ENCODE measurements around the gene LURAP1L. TPM values are rescaled to one million over a fixed set of nuclear protein-coding genes. Genes with fewer than 3 reads are reported as not detected.

Gene LURAP1L
- total RNA-seq, 1 donor from 2014 or later: not detected

GRCh38 chr9:12748954-12749353, 25.9 kb upstream of the LURAP1L start:
- ChIA-PET POLR2A (no interaction called here), CTCF (no interaction called here)
- TF ChIP-seq CTCF (IDR thresholded peaks at IDR 0.05): no peak
- DNase-seq (no peak), ATAC-seq (ENCODE audit: low read depth) (no peak)
- intact Hi-C loops (cut with micrococcal nuclease): no loop called here
- Mint-ChIP-seq H3K36me3 (ENCODE audit: low read depth) (no peaks in the 10 kb centered on the region), H3K4me1 (no peaks in the 10 kb centered on the region), H3K4me3 (no peak overlapping the region), H3K9me3 (peaks cover 10% of the 10 kb centered on the region), H3K27me3 (no peaks in the 10 kb centered on the region), H3K27ac (no peak overlapping the region)

GRCh38 chr9:12753931-12754330, 20.9 kb upstream of the LURAP1L start:
- H3K4me1 Mint-ChIP-seq: no peaks in the 10 kb centered on the region
- TF ChIP-seq CTCF (IDR thresholded peaks at IDR 0.05): no peak
- ChIA-PET POLR2A (no interaction called here), CTCF (no interaction called here)
- DNase-seq (no peak), ATAC-seq (ENCODE audit: low read depth) (no peak)
- no peaks in the 10 kb centered on the region for H3K9me3 Mint-ChIP-seq
- no peaks in the 10 kb centered on the region for H3K36me3 Mint-ChIP-seq (ENCODE audit: low read depth)
- H3K4me3 Mint-ChIP-seq: no peak overlapping the region
- H3K27me3 Mint-ChIP-seq: no peaks in the 10 kb centered on the region
- no peak overlapping the region for H3K27ac Mint-ChIP-seq
- intact Hi-C loops (cut with micrococcal nuclease): no loop called here

- Mint-ChIP-seq H3K27me3 (no peaks in the 10 kb centered on the region), H3K4me3 (no peak overlapping the region), H3K4me1 (no peaks in the 10 kb centered on the region), H3K36me3 (ENCODE audit: low read depth) (no peaks in the 10 kb centered on the region), H3K9me3 (peaks cover 2% of the 10 kb centered on the region), H3K27ac (no peak overlapping the region)
- no peak for ATAC-seq (ENCODE audit: low read depth)
- no peak for TF ChIP-seq CTCF (IDR thresholded peaks at IDR 0.05)
- intact Hi-C loops (cut with micrococcal nuclease): no loop called here
- POLR2A ChIA-PET: no interaction called here
- DNase-seq: no peak
- CTCF ChIA-PET: no interaction called here
These were observed 15.1 kb upstream of the LURAP1L start for GRCh38 chr9:12759761-12760160.

- no peak overlapping the region for H3K27ac Mint-ChIP-seq
These were observed 14.1 kb upstream of the LURAP1L start for GRCh38 chr9:12760758-12761157.

GRCh38 chr9:12764150-12764549, 10.7 kb upstream of the LURAP1L start:
- Mint-ChIP-seq H3K4me1 (no peaks in the 10 kb centered on the region), H3K9me3 (peaks cover 2% of the 10 kb centered on the region), H3K27ac (no peak overlapping the region), H3K4me3 (no peak overlapping the region), H3K27me3 (no peaks in the 10 kb centered on the region), H3K36me3 (ENCODE audit: low read depth) (no peaks in the 10 kb centered on the region)
- no peak for ATAC-seq (ENCODE audit: low read depth)
- DNase-seq: no peak
- no peak for TF ChIP-seq CTCF (IDR thresholded peaks at IDR 0.05)
- intact Hi-C loops (cut with micrococcal nuclease): no loop called here
- ChIA-PET POLR2A (no interaction called here), CTCF (no interaction called here)

More at GRCh38 chr9:12760758-12761157, 14.1 kb upstream of the LURAP1L start:
- Mint-ChIP-seq H3K9me3 (peaks cover 2% of the 10 kb centered on the region), H3K27me3 (no peaks in the 10 kb centered on the region), H3K36me3 (ENCODE audit: low read depth) (no peaks in the 10 kb centered on the region), H3K4me3 (no peak overlapping the region), H3K4me1 (no peaks in the 10 kb centered on the region)
- TF ChIP-seq CTCF (IDR thresholded peaks at IDR 0.05): no peak
- CTCF ChIA-PET: no interaction called here
- POLR2A ChIA-PET: no interaction called here
- intact Hi-C loops (cut with micrococcal nuclease): no loop called here
- DNase-seq (no peak), ATAC-seq (ENCODE audit: low read depth) (no peak)

Data from activated B cell treated with CpG ODN at 0.5 μM for 24 hours (primary cell).